ENCODE results near the gene FES.

GRCh38 chr15:90881978-90882721 lies 2.2 kb upstream of the FES start:
- TF ChIP-seq POLR2A (IDR thresholded peaks at IDR 0.05) (no peak), CTCF (IDR thresholded peaks at IDR 0.05) (no peak)
